Left forelimb (tissue), 1 donor: ENCODE data around the gene SLA2.
"Not testable (repeated sequence)": the region's sequence is repeated elsewhere in the genome, so short reads cannot be mapped to it uniquely, and the experiment has no call there.

ENCODE experiments used
- DNase-seq: peaks from one replicate; pipeline ENCODE4 v3.0.0-alpha.2; 2018; ENCODE audit warnings: low spot score

Gene SLA2, protein sequence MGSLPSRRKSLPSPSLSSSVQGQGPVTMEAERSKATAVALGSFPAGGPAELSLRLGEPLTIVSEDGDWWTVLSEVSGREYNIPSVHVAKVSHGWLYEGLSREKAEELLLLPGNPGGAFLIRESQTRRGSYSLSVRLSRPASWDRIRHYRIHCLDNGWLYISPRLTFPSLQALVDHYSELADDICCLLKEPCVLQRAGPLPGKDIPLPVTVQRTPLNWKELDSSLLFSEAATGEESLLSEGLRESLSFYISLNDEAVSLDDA

GRCh38 chr20:36645998-36646397, at the start of gene SLA2:
SLA2 (minus strand) TSS chr20:36646196; CDS start chr20:36641335, 4,861 bp downstream.
- DNase-seq, result no peak

GRCh38 chr20:36695467-36695866, 49.5 kb upstream of the SLA2 start:
- DNase-seq, result not testable (repeated sequence)

- no peak for DNase-seq
These were observed 42.6 kb upstream of the SLA2 start for GRCh38 chr20:36688630-36689029.

DNA sequence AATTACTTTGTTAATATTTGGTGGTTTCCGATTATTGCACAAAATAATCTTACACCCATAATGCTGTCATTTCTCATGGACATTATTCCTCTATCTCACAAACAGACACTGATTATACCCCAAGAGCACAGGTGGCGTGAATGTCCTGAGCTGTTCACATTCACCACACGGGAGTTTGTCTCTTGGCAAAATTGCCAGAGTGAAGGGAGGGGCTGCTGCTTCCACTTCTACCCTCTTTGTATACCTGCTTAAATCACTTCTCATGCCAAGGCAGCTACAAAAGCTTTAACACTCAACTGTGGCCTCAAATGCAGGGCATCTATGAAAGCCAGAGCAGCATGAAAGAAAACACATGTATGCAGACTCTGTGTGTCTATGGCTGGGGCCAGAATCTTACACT, 41.9 kb upstream of the SLA2 start:
- no peak for DNase-seq

DNA sequence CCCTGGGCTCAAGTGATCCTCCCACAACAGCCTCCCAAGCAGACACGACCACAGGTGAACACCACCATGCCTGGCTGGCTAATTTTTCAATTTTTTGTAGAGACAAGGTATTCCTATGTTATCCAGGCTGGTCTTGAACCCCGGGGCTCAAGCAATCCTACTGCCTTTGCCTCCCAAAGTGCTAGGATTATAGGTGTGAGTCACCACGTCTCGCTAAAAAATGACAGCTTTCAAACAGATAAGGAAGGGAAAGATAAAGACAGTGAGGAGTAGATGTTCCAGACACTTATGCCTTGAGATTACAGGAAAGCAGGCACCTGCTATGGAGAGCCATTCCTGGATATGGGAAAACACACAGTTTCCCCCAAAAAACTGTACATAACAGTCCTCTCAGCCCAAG, 40.9 kb upstream of the SLA2 start:
- no peak for DNase-seq

DNA sequence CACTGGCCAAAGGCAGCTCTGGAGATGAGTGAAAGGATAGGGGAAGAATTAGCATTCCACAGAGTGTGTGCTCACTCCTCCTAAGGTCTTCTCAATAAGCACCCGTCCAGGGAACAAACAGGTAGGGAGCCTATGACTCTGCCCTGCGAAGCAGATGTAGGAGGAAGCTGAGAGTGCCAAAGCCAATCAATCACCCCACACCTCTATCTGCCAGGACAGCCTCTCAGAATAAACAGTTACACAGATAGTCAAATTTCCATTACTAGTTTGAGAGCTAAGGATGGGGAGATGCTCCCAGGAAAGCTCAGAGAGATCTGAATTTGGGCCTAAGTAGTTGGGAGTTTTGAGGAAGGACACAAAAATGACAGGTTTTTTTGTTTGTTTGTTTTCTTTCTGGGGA, 40.5 kb upstream of the SLA2 start:
- no peak for DNase-seq

GRCh38 chr20:36684747-36685146, 38.8 kb upstream of the SLA2 start:
- DNase-seq, result no peak

DNA sequence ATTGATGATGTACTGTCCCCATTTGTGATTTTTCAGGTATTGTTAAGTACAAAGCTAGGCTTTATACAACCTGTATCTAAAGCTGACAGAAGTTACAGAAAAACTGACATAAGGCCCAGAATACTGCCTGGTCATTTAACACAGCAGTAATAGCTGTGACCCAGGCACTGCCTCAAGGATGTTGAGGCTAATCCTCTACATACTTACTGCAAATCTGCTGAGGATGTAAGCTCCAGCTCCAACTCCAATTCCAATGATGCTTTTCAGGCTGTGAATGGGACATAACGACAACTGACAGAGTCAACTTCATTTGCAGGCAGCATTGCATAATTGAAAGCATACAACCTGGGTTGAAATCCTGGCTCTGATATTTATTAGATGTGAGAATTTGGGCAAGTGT, 36.3 kb upstream of the SLA2 start:
- no peak for DNase-seq

GRCh38 chr20:36677422-36677771, 31.4 kb upstream of the SLA2 start:
- DNase-seq, result no peak

GRCh38 chr20:36676701-36677421, 30.9 kb upstream of the SLA2 start:
- no peak for DNase-seq

DNA sequence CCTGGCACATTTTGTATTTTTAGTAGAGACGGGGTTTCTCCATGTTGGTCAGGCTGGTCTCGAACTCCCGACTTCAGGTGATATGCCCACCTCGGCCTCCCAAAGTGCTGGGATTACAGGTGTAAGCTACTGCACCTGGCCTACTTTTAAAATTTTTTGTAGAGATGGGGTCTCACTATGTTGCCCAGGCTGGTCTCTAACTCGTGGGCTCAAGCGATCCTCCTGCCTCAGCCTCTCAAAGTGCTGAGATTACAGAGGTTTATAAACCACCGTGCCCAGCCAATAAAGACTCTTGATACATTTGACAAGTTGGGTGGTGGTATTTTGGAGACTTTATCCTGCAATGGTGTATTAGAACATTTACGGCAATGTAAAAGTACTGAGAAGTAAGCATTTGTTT, 29.5 kb upstream of the SLA2 start:
- not testable (repeated sequence) for DNase-seq

- no peak for DNase-seq
These were observed 27.0 kb upstream of the SLA2 start for GRCh38 chr20:36672991-36673390.

DNA sequence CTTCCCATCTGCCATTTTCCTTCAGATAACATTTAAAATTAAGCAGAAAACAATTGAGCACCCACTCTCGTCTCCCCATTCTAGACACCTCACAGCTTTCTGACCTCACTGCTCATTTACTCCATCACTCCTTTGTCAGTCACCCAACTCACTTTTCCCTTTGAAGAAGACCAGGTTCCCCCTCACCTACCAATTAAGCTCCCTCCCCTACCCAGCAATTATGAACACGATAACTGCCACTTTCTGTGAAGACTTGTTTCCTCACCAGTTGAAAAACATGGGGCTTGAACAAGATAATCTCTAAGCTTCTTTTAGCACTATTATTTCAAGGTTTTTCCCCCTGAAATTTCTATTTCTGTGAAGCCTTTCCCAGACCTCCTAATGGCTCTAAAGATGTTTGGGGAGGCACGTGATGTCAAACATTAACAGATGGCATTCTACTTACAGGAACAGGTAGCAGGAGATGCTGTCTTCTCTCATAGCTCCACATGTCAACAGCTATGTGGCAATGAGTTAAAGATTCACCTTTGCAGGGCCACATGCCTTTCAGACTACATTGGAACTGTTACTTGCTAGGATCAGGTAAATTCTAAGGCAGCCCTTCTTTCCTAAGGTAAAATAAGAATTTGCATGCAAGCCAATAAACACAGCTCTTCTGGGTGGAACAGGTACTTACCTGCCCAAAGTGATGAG, 24.8 kb upstream of the SLA2 start:
- DNase-seq, result no peak

DNA sequence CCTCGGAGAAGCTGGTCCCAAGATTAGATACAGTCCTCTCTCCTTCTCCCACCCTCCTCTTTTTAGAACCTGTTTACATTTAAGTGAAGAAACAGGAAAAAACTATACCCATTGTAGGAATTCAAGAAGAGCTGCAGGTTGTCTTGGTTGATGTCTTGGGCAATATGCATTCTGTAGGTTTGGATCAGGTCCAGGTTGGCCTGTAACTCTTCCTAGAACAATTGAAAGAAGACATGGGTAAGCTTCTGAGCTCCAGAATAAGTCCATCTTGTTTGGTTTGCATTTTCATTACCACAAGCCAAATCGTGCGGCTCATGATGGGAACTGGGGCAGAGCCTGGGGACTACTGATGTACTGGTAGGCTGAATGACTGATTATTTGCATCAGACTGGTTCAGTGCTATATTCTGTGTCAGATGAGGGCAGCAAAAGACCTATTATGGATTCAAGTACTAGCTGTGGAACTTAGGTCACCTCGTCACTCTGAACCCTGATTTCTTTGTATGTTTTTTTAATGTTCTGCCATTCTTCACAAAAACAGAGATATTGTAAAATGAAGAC, 20.3 kb upstream of the SLA2 start:
- no peak for DNase-seq

DNA sequence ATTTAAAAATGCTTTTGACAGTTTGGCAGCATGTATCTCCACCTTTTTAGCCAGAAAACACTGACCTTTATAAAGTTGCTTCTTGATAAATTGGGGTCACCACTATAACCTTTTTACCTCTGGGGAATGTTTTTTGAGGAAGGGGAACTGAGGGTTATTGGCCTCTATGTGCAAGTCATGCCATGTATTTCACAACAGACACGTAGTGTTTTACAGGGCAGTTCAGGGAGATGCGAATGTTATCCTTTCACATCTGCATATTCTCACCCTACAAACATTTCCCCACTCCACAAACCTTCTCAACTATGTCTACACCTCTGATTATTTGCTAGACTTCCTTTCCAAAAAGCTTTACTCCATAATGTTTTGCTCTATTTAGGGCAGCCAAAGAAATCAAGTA, 17.0 kb upstream of the SLA2 start:
- no peak for DNase-seq

GRCh38 chr20:36658300-36658699, 12.3 kb upstream of the SLA2 start:
- no peak for DNase-seq

DNA sequence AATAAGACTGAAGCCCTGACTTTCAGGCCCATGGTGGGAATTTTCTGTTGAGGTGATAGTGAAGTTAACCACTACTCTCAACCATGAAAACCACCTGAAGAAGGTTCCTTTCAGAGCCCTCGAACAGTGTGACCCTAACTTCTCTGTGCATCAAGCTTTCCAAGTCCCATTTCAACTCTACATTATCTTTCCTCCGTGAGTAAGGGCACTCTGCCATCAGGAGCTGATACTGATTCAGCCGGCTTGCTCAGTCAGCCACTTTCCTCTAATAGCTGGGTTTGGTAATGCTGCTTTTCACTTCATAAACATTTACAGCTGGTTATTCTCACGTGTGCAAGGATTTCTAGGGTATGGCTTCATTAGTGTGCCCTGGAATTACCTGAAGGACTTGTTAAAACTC, 10.7 kb upstream of the SLA2 start:
- no peak for DNase-seq

DNA sequence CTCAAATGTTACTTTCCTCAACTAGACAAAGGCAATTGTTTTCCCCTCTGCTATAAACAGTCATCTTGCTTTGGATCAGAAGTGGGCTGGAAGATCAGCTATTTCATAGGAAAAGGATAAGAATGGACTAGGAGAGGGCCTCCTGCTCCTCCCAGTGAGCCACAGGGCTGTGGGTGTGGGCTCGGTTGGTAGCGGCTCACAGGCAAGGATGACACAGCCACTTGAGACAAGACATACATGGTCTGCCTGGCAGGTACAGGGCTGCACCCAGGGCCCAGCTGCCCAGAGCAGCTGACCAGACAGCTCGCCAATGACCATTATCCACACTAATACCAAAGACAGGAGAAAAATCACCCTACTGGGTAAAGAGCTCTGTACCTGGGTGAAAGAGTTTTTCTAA, 9.0 kb upstream of the SLA2 start:
- DNase-seq, result no peak

GRCh38 chr20:36654506-36654905, 8.5 kb upstream of the SLA2 start:
- DNase-seq, result no peak

GRCh38 chr20:36653456-36653855, 7.5 kb upstream of the SLA2 start:
- no peak for DNase-seq

GRCh38 chr20:36647196-36648121, 1.5 kb upstream of the SLA2 start:
- DNase-seq, result no peak

DNA sequence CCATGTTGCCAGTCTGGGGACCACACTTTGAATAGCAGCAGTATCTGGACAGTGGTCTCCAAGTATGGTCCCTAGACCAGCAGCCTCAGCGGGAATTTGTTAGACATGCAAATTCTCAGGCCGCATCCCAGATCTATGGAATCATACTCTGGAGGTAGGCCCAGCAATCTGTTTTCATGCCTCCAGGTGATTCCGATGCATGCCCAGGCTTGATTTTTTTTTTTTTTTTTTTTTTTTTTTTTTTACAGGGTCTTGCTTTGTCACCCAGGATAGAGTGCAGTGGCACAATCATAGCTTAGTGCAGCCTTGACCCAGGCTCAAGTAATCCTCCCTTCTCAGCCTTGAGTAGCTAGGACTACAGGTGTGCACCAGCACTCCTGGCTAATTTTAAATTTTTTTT, 682 bp upstream of the SLA2 start:
- DNase-seq, result no peak
